Measurements from ENCODE around the gene LMF1.

GRCh38 chr16:842711-843560, 127.8 kb downstream of the LMF1 start:
- TF ChIP-seq CEBPB (tag; IDR thresholded peaks at IDR 0.05) (no peak), EP300 (IDR thresholded peaks at IDR 0.05; ENCODE audit: low read length) (no peak), E2F4 (CRISPR knock-in tag; IDR thresholded peaks at IDR 0.05; ENCODE audit: low read depth) (no peak), RFX5 (IDR thresholded peaks at IDR 0.05; ENCODE audit: low read depth, low read length) (no peak), CTCF (IDR thresholded peaks at IDR 0.05 in 2 of 3, conservative IDR thresholded peaks at IDR 0.05 in 1 of 3; ENCODE audit: insufficient read depth in 2 of 3, low read depth in 1 of 3, low read length in 3 of 3) (no peak), ZNF174 (CRISPR knock-in tag; IDR thresholded peaks at IDR 0.05) (no peak), FOS (IDR thresholded peaks at IDR 0.05; ENCODE audit: extremely low read depth, insufficient read length) (no peak), PHB2 (IDR thresholded peaks at IDR 0.05; ENCODE audit: low read depth) (no peak), REST (IDR thresholded peaks at IDR 0.05; ENCODE audit: borderline replicate concordance) (no peak), REST (CRISPR knock-in tag; IDR thresholded peaks at IDR 0.05; ENCODE audit: low read depth) (no peak), ZBTB33 (CRISPR knock-in tag; IDR thresholded peaks at IDR 0.05) (no peak), CHD1 (IDR thresholded peaks at IDR 0.05; ENCODE audit: low read length) (no peak), ZFP36 (IDR thresholded peaks at IDR 0.05; ENCODE audit: low read depth, low read length, partially characterized antibody) (no peak), RAD21 (CRISPR knock-in tag; conservative IDR thresholded peaks at IDR 0.05 in 1 of 2, IDR thresholded peaks at IDR 0.05 in 1 of 2) (no peak)

Measured in K562 (cell line).